ENCODE measurements around the gene SLC39A11.

SLC39A11 gene

DNA sequence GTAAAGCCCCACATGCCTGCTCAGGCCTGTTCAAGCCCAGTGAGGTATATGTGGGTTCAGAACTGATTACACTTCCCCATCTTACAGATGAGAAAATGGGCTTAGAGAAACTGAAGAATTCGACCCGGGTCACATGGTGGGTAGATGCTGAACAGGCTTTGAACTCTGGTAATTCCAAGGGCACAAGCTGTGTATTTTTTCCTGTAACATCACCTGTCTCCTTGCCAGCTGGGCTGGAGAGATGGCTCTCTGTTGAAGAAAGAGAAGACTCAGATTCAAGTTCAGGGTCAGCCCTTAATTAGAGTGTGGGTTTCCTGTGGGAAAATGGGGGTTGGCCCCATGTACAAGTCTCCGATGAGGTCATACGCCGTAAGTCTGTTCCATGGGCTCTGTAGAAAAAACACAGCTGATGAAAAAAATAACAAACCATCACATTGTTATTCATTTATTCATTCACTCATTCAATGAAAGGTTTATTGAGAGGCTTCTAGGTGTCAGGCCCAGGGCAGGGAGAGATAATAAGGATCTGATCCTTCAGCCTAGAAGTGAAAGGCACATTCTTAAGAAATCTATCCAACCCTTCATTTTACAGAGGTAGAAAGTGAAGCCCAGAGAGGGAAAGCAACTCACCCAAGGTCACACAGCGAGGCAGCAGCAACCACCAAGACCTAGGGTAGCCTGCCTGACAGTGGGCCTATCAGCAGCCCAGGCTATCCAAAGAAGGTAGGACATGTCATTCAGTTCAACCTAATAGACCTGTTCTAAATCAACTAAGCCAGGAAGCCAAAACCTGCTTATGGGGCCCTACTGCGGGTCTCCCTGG lies 488.9 kb downstream of the SLC39A11 start:
- DNase-seq = no peak

DNA sequence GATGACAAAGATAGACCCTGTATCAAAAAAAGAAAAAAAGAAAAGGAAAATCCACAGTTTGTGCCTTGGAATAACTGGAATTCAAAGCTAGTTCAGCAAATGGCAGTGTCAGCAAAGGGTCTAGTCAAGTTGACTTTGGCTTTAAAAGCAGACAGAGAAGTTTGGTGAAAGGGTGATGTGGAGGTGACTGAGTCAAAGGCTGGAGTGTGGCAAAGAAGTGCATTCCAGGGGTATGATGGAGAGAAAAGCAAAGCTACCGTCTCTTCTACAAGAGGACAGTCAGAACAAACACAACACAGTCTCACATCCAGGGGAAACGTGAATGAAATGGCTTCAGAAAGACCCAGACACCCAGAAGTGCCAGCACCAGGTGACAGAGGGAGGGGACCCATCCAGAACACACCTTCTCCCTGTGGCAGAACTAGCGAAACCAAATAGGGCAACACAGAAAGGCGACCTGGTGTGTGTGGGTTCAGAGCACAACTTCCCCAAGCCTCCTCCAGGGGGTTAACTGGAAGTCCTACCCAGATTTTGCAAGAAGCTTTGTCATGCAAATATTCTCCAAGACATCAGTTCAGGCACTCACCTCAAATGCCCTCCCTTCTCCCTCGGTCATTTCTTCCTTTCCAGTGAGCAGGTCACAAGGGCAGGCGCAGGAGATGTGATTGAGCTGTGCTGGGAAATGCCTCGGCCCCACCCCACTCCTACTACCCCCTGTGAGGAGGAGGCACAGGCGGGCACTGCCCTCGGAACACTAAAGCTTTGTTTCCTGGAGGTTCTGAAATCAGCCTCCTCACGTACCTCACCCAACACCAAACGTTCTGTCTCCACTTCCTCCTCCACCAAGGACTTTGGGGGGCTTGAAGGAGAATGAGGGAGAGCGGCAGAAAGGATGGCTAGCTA lies 489.7 kb downstream of the SLC39A11 start:
- DNase-seq = no peak

- no peak for DNase-seq
Observed at GRCh38 chr17:72600934-72601333, 491.6 kb downstream of the SLC39A11 start.

DNA sequence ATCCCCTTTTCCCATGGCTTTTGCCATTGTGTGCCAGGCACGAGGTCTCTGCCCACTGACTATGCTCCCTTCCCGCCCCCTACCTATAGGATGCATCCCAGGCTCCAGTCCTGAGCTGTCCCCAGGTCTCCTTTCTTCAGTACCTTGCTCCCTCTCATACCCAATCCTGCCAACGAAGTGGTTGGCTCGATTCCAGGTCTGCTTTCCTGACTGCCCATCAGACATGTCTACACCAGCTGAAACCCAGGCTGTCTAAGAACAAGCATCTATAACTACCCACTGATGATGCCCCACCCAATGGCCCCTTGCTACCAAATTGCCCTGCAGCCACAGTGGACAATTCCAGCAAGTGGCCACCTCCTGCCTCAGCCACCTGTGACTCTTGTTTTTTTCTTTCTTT lies 492.6 kb downstream of the SLC39A11 start:
- no peak for DNase-seq

DNA sequence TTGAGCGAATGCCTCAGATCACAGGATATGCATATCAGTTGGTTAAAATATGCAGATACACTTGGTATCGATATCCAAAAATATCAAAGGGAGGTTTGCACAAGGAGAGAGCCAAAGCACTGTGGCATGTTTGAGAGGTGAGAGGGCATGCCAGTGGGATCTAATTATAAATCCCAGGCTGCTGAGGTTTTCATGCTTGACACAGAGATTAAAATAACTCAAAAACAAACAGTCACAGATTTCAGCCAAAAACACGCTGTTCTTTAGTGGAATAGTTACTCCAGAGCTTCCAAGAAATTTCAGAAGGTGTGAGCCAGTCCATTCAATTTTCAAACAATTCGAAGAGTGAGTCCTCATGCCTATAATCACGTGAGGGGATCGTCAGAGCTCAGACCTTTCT lies 493.8 kb downstream of the SLC39A11 start:
- DNase-seq = no peak

GRCh38 chr17:72597354-72598087 lies 495.0 kb downstream of the SLC39A11 start:
- DNase-seq = no peak
